Measurements from ENCODE around the gene CAMK2D.

DNA sequence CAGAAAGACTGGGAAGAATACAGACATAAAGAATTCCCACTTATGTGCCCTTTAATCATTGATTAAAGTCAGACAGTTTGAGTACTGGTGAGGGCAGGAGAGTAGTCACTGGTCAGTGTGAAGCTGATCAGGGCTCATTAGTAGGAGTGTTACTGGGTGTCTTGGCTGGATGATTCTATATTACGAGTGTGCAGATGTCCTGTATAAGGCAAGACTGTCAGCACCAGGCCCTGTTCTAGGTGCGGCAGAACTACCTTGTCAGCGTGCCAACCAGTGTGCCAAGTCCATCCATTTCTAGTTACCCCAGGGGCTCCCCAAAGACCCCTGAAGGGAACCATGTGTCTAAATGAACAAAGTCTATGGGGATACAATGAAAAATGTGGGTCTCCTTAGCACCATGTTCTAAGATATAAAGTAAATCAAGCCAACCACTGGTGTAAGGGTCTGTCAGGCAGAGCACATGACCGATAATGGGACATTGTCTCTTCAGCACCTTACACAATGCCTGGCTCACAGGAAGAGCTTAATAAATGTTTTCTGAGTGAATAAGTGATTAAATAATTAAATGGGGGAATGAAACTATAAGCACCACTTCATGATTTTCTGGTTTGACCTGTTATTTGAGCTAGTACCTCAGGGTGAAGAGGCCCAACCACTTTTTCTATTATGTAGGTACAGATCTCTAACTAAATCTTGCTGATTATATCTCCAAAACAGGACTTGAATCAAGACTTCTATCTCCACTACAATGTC lies 205.0 kb downstream of the CAMK2D start:
- TF ChIP-seq EZH2 (optimal IDR thresholded peaks at IDR 0.05; ENCODE audit: low read depth, low read length) (no peak), EZH2phosphoT487 (IDR thresholded peaks at IDR 0.05; ENCODE audit: low read length) (no peak)
- TF ChIP-seq, protein P1, sequence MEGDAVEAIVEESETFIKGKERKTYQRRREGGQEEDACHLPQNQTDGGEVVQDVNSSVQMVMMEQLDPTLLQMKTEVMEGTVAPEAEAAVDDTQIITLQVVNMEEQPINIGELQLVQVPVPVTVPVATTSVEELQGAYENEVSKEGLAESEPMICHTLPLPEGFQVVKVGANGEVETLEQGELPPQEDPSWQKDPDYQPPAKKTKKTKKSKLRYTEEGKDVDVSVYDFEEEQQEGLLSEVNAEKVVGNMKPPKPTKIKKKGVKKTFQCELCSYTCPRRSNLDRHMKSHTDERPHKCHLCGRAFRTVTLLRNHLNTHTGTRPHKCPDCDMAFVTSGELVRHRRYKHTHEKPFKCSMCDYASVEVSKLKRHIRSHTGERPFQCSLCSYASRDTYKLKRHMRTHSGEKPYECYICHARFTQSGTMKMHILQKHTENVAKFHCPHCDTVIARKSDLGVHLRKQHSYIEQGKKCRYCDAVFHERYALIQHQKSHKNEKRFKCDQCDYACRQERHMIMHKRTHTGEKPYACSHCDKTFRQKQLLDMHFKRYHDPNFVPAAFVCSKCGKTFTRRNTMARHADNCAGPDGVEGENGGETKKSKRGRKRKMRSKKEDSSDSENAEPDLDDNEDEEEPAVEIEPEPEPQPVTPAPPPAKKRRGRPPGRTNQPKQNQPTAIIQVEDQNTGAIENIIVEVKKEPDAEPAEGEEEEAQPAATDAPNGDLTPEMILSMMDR (IDR thresholded peaks at IDR 0.05; ENCODE audit: low read length) = no peak
